Measurements from ENCODE around the gene RBM15.

The RBM15 gene, protein sequence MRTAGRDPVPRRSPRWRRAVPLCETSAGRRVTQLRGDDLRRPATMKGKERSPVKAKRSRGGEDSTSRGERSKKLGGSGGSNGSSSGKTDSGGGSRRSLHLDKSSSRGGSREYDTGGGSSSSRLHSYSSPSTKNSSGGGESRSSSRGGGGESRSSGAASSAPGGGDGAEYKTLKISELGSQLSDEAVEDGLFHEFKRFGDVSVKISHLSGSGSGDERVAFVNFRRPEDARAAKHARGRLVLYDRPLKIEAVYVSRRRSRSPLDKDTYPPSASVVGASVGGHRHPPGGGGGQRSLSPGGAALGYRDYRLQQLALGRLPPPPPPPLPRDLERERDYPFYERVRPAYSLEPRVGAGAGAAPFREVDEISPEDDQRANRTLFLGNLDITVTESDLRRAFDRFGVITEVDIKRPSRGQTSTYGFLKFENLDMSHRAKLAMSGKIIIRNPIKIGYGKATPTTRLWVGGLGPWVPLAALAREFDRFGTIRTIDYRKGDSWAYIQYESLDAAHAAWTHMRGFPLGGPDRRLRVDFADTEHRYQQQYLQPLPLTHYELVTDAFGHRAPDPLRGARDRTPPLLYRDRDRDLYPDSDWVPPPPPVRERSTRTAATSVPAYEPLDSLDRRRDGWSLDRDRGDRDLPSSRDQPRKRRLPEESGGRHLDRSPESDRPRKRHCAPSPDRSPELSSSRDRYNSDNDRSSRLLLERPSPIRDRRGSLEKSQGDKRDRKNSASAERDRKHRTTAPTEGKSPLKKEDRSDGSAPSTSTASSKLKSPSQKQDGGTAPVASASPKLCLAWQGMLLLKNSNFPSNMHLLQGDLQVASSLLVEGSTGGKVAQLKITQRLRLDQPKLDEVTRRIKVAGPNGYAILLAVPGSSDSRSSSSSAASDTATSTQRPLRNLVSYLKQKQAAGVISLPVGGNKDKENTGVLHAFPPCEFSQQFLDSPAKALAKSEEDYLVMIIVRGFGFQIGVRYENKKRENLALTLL

DNA sequence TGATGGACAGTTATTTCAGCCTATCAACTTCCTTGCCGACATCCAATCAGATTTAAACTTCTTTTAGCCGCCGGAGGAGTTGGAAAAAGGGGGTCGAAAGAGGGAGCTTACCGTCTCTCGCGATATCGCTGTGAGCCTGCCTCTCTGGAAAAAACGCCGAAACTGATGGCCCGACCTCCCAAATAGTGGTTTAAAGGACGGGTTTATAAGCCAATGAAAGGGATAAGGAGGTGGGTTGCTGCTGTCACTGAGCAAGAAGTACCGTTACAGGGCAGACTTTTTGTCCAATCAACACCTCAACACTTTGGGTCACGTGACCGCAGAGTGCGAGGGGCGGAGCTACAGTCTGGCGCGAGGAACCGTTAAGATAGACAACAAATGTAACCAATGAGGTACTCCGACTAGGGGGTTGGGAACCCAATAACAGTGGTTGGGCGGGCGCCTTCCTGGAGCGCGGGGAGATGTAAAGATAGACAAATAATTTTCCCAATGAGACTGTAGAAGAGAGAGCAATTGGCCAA lies at the start of gene RBM15:
Gene RBM15 (plus strand): TSS at position 492 of the 521 bp plus-strand sequence. CDS start 29 bp downstream, at position 521.
- POLR2A ChIA-PET: interaction anchor here (0.6 to 2.2 kb wide), 9 partner anchors 11 to 790 kb away, joined by 3 to 11 read pairs (median 3); partner anchors contain the start of gene GNAI3
- CTCF ChIA-PET: interaction anchor here (1.0 to 8.8 kb wide), 35 partner anchors 9 to 251 kb away, joined by 3 to 58 read pairs (median 5); no protein-coding TSS in a partner anchor
- DNase-seq (ENCODE audit: extremely low spot score): peak; percentile 96
- TF ChIP-seq, protein P1, sequence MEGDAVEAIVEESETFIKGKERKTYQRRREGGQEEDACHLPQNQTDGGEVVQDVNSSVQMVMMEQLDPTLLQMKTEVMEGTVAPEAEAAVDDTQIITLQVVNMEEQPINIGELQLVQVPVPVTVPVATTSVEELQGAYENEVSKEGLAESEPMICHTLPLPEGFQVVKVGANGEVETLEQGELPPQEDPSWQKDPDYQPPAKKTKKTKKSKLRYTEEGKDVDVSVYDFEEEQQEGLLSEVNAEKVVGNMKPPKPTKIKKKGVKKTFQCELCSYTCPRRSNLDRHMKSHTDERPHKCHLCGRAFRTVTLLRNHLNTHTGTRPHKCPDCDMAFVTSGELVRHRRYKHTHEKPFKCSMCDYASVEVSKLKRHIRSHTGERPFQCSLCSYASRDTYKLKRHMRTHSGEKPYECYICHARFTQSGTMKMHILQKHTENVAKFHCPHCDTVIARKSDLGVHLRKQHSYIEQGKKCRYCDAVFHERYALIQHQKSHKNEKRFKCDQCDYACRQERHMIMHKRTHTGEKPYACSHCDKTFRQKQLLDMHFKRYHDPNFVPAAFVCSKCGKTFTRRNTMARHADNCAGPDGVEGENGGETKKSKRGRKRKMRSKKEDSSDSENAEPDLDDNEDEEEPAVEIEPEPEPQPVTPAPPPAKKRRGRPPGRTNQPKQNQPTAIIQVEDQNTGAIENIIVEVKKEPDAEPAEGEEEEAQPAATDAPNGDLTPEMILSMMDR (IDR thresholded peaks at IDR 0.05; ENCODE audit: control extremely low read depth, extremely low read depth, low read depth, missing control alignments): no peak

GRCh38 chr1:110291241-110292030 lies 47.7 kb upstream of the RBM15 start:
- CTCF ChIA-PET: interaction anchor here (1.0 to 4.1 kb wide), 14 partner anchors 10 to 204 kb away, joined by 3 to 19 read pairs (median 4); no protein-coding TSS in a partner anchor
- TF ChIP-seq, protein P1 (IDR thresholded peaks at IDR 0.05; ENCODE audit: control extremely low read depth, extremely low read depth, low read depth, missing control alignments): no peak
- DNase-seq (ENCODE audit: extremely low spot score): no peak
- POLR2A ChIA-PET: no interaction called here

GRCh38 chr1:110292031-110292741 lies 47.0 kb upstream of the RBM15 start:
- POLR2A ChIA-PET: no interaction called here
- no peak for DNase-seq (ENCODE audit: extremely low spot score)
- CTCF ChIA-PET: interaction anchor here (1.0 to 4.1 kb wide), 11 partner anchors 13 to 203 kb away, joined by 3 to 19 read pairs (median 4); no protein-coding TSS in a partner anchor

DNA sequence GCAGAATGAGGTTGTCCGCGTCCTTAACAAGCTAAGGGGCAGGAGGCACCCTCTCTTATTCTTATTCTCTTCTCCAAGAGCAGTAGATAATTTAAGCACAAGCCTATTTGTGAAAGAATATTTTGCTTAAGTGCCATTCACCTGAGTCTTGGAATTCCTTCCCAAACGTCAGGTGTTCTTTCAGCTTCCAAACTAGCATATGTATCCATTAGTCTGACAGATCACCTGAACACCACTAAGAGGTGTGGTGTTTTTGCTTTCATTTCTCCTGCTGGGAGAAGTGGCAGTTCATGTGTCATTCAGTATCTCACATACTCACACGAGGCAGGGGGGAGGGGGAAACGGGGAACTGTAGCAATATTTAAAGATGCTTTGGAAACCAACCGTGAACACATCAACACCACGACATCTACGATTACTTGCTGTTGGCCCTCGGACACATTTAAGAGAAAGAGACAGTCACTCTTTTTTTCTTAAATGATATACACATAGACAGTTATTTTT lies 45.5 kb upstream of the RBM15 start:
- CTCF ChIA-PET: interaction anchor here (1.1 to 4.1 kb wide), 2 partner anchors 16 to 85 kb away, joined by 3 to 19 read pairs; no protein-coding TSS in a partner anchor
- POLR2A ChIA-PET: no interaction called here

More at GRCh38 chr1:110292031-110292741, 47.0 kb upstream of the RBM15 start:
- TF ChIP-seq, protein P1 (IDR thresholded peaks at IDR 0.05; ENCODE audit: control extremely low read depth, extremely low read depth, low read depth, missing control alignments): no peak

DNA sequence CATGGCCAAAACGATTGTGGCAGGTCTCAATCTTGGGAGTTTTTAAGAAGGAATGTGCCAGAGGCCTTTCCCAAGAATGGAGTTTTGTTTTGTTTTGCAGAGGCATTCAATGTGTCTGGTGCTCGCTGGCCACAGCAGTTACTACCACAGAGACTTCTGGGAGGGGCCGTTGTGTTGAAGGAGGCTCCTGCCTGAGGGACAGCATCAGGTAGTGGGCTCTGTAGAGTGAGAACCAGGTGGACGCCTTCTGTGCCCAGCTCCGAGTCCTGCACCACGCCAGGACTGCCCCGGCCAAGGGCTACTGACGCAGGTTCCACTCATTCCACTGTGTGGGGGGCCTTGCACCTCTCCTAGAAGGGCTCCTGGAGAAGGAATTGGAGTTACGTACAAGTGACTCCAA lies 44.9 kb upstream of the RBM15 start:
- ChIA-PET POLR2A (no interaction called here), CTCF (interaction anchor here (1.1 to 4.1 kb wide), 3 partner anchors 16 to 86 kb away, joined by 3 to 19 read pairs (median 5); no protein-coding TSS in a partner anchor)
- TF ChIP-seq, protein P1 (IDR thresholded peaks at IDR 0.05; ENCODE audit: control extremely low read depth, extremely low read depth, low read depth, missing control alignments): no peak
- no peak for DNase-seq (ENCODE audit: extremely low spot score)

More for the DNA sequence above, 45.5 kb upstream of the RBM15 start:
- TF ChIP-seq, protein P1 (IDR thresholded peaks at IDR 0.05; ENCODE audit: control extremely low read depth, extremely low read depth, low read depth, missing control alignments): no peak
- no peak for DNase-seq (ENCODE audit: extremely low spot score)
